ENCODE measurements around the gene TMEM183A. TPM values are rescaled to one million over a fixed set of nuclear protein-coding genes. Genes with fewer than 3 reads are reported as not detected.

TMEM183A gene
- total and polyA plus RNA-seq, 9 of the 15 experiments (the other 6 are each of a cell fraction or from before 2014, with no cell fraction given), result 23.4 to 190 (median 124) TPM

- TF ChIP-seq DPF2 (IDR thresholded peaks at IDR 0.05), result peak; percentile 18; the same call in 1 of the 2 replicates
- 0 out of 2 replicates have a peak, but pooled peaks have one; percentile 42 for TF ChIP-seq ZBTB9 (CRISPR knock-in tag; IDR thresholded peaks at IDR 0.05)
- no peak for TF ChIP-seq KDM4B (IDR thresholded peaks at IDR 0.05; ENCODE audit: borderline replicate concordance in 2 of 2, low read depth in 1 of 2)
- TF ChIP-seq TGIF2 (CRISPR knock-in tag; IDR thresholded peaks at IDR 0.05), result 0 out of 2 replicates have a peak, but pooled peaks have one; percentile 8
- peak; percentile 93 for TF ChIP-seq ZFX (CRISPR knock-in tag; IDR thresholded peaks at IDR 0.05)
- 0 out of 2 replicates have a peak, but pooled peaks have one; percentile 34 for TF ChIP-seq CEBPG (CRISPR knock-in tag; IDR thresholded peaks at IDR 0.05)
- no peak for TF ChIP-seq CEBPG (tag; conservative IDR thresholded peaks at IDR 0.05 in 1 of 2, IDR thresholded peaks at IDR 0.05 in 1 of 2)
- TF ChIP-seq LARP7 (IDR thresholded peaks at IDR 0.05), result no peak
- no peak for TF ChIP-seq THRA (IDR thresholded peaks at IDR 0.05)
- peak; percentile 27 for TF ChIP-seq ZNF146 (CRISPR knock-in tag; IDR thresholded peaks at IDR 0.05; ENCODE audit: unreplicated experiment)
- TF ChIP-seq POLR2A (conservative IDR thresholded peaks at IDR 0.05), result peak; percentile 87
- no peak; a peak in 1 of 4 replicates for TF ChIP-seq FOXK2 (conservative IDR thresholded peaks at IDR 0.05 in 1 of 2, IDR thresholded peaks at IDR 0.05 in 1 of 2; ENCODE audit: low read depth in 2 of 2)
- no peak for TF ChIP-seq MYBL2 (IDR thresholded peaks at IDR 0.05; ENCODE audit: low read depth)
- TF ChIP-seq MYBL2 (CRISPR knock-in tag; IDR thresholded peaks at IDR 0.05; ENCODE audit: borderline replicate concordance), result no peak
- 0 out of 2 replicates have a peak, but pooled peaks have one; percentile 2 for TF ChIP-seq ZBED1 (IDR thresholded peaks at IDR 0.05)
- TF ChIP-seq RBM39 (optimal IDR thresholded peaks at IDR 0.05; ENCODE audit: low read depth, low read length), result no peak
- peak; percentile 45; the same call in 1 of the 2 replicates for TF ChIP-seq MBD2 (IDR thresholded peaks at IDR 0.05; ENCODE audit: borderline replicate concordance, low read depth)
- no peak for TF ChIP-seq SRSF3 (IDR thresholded peaks at IDR 0.05; ENCODE audit: insufficient read depth, low read length)
- TF ChIP-seq JUND (IDR thresholded peaks at IDR 0.05; ENCODE audit: borderline replicate concordance, low read depth, low read length), result peak; percentile 69
- TF ChIP-seq JUND (tag; IDR thresholded peaks at IDR 0.05; ENCODE audit: borderline replicate concordance, low read depth, low read length), result no peak; the same call in 2 of the 3 replicates
- no peak for TF ChIP-seq SNRNP70 (optimal IDR thresholded peaks at IDR 0.05; ENCODE audit: low read depth, low read length)
- TF ChIP-seq CTBP1 (IDR thresholded peaks at IDR 0.05; ENCODE audit: borderline replicate concordance), result 0 out of 2 replicates have a peak, but pooled peaks have one; percentile 65
- TF ChIP-seq ELF2 (CRISPR knock-in tag; IDR thresholded peaks at IDR 0.05), result no peak
- peak; percentile 71; the same call in 1 of the 2 replicates for TF ChIP-seq TARDBP (IDR thresholded peaks at IDR 0.05)
- no peak for TF ChIP-seq EZH2 (IDR thresholded peaks at IDR 0.05; ENCODE audit: borderline replicate concordance, low read depth, low read length)
- peak; percentile 97 for TF ChIP-seq CREM (IDR thresholded peaks at IDR 0.05; ENCODE audit: low read depth)
- peak; percentile 92 for TF ChIP-seq PHF8 (IDR thresholded peaks at IDR 0.05; ENCODE audit: borderline replicate concordance, low read length)
- no peak for TF ChIP-seq ZNF695 (CRISPR knock-in tag; IDR thresholded peaks at IDR 0.05)
Observed at GRCh38 chr1:202957733-202958543, 49.2 kb upstream of the TMEM183A start, which contains the start of gene ADIPOR1 (continued).
